Epithelial cell of proximal tubule (primary cell): ENCODE data around the gene STK17A. TPM values are rescaled to one million over a fixed set of nuclear protein-coding genes. Genes with fewer than 3 reads are reported as not detected.
A peak's percentile ranks its signal among the peaks of the same experiment; 100 is the strongest.
"Not testable (repeated sequence)": the region's sequence is repeated elsewhere in the genome, so short reads cannot be mapped to it uniquely, and the experiment has no call there.

ENCODE experiments used
- DNase-seq: peaks from one replicate; pipeline ENCODE4 v3.0.0-alpha.2; 2011; ENCODE audit warnings: low read depth
- H3K4me3 ChIP-seq: 2 replicates; pipeline ENCODE4 v1.5.1; 2011; ENCODE audit warnings: low read depth, mild to moderate bottlenecking, low read length
- total RNA-seq: library from RNA; depleted of rRNA; stranded (reverse); fragments of >200 nt; gene quantifications from 2 replicates; pipeline ENCODE4 v1.2.3, GENCODE V29; 2015
- TF ChIP-seq, protein P1 (sequence below): conservative IDR thresholded peaks from 2 replicates; pipeline ENCODE4 v1.5.1; 2012; ENCODE audit warnings: low read depth, mild to moderate bottlenecking, low read length

Gene STK17A
- total RNA-seq, 1 donor from 2014 or later, result 30.7 TPM

GRCh38 chr7:43576241-43576640 lies 6.7 kb upstream of the STK17A start:
- TF ChIP-seq, protein P1, sequence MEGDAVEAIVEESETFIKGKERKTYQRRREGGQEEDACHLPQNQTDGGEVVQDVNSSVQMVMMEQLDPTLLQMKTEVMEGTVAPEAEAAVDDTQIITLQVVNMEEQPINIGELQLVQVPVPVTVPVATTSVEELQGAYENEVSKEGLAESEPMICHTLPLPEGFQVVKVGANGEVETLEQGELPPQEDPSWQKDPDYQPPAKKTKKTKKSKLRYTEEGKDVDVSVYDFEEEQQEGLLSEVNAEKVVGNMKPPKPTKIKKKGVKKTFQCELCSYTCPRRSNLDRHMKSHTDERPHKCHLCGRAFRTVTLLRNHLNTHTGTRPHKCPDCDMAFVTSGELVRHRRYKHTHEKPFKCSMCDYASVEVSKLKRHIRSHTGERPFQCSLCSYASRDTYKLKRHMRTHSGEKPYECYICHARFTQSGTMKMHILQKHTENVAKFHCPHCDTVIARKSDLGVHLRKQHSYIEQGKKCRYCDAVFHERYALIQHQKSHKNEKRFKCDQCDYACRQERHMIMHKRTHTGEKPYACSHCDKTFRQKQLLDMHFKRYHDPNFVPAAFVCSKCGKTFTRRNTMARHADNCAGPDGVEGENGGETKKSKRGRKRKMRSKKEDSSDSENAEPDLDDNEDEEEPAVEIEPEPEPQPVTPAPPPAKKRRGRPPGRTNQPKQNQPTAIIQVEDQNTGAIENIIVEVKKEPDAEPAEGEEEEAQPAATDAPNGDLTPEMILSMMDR, result no peak
- DNase-seq, result no peak
- H3K4me3 ChIP-seq, result no peak overlapping the region

DNA sequence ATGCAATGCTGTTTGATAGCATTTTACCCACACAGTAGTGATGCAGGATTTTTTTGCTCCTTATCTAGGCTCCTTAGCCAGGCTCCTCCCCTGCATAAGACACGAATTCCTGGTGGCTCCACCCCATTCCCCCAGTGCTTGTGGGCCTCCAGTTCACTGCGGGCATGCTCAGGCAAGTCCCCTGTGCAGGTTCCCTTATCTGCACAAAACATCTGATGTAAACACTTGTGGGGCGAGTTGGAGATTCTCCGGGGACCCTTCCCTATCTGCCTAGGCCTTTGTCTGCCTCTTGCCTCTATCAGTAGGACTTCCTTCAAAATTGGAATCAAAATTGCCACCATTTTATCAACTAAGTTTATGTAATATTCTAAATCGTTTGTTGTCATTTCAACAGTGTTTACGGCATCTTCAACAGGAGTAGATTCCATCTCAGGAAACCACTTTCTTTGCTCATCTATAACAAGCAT lies 5.4 kb upstream of the STK17A start:
- TF ChIP-seq, protein P1, result no peak
- H3K4me3 ChIP-seq, result no peak overlapping the region
- no peak for DNase-seq

- peak overlapping the region; percentile 85 for H3K4me3 ChIP-seq
- TF ChIP-seq, protein P1, result peak; percentile 32
- DNase-seq, result no peak
Observed at GRCh38 chr7:43583424-43584194, 701 bp downstream of the STK17A start.

DNA sequence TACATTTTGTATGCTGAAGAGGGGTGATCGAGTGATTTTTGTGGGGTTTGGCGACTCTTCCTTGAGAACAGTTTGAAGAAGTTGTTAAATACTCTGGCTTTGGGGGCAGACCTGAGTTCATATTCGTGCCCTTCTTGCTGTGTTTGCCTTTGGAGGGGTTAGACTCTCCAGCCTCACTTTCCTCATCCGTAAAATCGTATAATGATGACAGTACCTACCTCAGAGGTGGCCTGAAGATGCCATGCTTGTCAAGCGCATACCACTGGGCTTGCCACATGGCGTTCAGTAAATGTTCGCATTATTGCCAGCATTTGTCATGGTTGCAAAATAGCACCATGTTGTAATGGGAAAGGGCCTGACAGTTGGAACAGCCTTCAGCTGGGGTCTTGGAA lies 1.3 kb downstream of the STK17A start:
- TF ChIP-seq, protein P1, result no peak
- peak overlapping the region; percentile 85 for H3K4me3 ChIP-seq

DNA sequence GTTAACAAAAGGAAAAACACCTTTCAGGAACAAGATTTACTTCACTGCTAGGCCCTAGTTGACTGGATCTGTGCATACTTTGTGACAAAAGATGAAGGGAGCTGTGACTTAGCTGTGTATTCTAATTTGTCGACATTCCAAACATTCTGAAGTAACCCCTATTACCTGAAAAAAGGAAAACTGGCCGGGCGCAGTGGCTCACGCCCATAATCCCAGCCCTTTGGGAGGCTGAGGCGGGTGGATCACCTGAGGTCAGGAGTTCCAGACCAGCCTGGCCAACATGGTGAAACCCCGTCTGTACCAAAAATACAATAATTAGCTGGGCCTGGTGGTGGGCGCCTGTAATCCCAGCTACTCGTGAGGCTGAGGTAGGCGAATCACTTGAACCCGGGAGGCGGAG lies 1.8 kb downstream of the STK17A start:
- DNase-seq, result not testable (repeated sequence)
- H3K4me3 ChIP-seq, result peak overlapping the region; percentile 85

More for the DNA sequence above, 1.3 kb downstream of the STK17A start:
- peak; percentile 65 for DNase-seq

DNA sequence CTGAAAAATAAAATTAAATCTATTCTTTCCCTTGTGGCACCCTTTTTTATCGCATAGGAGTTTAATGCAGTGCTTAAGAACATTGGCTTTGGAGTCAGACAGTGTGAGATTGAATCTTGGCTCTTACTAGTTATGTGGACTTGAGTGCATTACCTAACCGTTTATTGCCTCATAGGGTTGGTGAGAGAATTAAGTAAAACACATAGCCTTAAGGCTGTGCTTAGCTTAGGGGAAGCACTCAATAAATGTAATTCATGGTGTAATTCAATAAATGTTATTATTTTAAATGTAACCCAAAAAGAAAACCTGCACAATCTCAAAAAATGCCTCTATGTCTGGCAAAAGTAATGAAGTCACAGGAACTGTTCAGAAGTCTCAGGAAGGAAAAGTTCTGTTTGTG lies 2.7 kb downstream of the STK17A start:
- no peak for DNase-seq
- TF ChIP-seq, protein P1, result no peak
- peak overlapping the region; percentile 15 for H3K4me3 ChIP-seq

- TF ChIP-seq, protein P1, result no peak
- DNase-seq, result no peak
- H3K4me3 ChIP-seq, result no peak overlapping the region
Observed at GRCh38 chr7:43586251-43586900, 3.5 kb downstream of the STK17A start.
